ENCODE data around the gene LPCAT2. TPM values are rescaled to one million over a fixed set of nuclear protein-coding genes. Genes with fewer than 3 reads are reported as not detected.
A peak's percentile ranks its signal among the peaks of the same experiment; 100 is the strongest.

The LPCAT2 gene, protein sequence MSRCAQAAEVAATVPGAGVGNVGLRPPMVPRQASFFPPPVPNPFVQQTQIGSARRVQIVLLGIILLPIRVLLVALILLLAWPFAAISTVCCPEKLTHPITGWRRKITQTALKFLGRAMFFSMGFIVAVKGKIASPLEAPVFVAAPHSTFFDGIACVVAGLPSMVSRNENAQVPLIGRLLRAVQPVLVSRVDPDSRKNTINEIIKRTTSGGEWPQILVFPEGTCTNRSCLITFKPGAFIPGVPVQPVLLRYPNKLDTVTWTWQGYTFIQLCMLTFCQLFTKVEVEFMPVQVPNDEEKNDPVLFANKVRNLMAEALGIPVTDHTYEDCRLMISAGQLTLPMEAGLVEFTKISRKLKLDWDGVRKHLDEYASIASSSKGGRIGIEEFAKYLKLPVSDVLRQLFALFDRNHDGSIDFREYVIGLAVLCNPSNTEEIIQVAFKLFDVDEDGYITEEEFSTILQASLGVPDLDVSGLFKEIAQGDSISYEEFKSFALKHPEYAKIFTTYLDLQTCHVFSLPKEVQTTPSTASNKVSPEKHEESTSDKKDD
- polyA plus RNA-seq (2011; rRNA removed) (10.5 and 20.6 TPM in 2 replicates), polyA minus RNA-seq (2011; rRNA and poly(A)+ RNA removed) (8.4 and 13.4 TPM in 2 replicates)

DNA sequence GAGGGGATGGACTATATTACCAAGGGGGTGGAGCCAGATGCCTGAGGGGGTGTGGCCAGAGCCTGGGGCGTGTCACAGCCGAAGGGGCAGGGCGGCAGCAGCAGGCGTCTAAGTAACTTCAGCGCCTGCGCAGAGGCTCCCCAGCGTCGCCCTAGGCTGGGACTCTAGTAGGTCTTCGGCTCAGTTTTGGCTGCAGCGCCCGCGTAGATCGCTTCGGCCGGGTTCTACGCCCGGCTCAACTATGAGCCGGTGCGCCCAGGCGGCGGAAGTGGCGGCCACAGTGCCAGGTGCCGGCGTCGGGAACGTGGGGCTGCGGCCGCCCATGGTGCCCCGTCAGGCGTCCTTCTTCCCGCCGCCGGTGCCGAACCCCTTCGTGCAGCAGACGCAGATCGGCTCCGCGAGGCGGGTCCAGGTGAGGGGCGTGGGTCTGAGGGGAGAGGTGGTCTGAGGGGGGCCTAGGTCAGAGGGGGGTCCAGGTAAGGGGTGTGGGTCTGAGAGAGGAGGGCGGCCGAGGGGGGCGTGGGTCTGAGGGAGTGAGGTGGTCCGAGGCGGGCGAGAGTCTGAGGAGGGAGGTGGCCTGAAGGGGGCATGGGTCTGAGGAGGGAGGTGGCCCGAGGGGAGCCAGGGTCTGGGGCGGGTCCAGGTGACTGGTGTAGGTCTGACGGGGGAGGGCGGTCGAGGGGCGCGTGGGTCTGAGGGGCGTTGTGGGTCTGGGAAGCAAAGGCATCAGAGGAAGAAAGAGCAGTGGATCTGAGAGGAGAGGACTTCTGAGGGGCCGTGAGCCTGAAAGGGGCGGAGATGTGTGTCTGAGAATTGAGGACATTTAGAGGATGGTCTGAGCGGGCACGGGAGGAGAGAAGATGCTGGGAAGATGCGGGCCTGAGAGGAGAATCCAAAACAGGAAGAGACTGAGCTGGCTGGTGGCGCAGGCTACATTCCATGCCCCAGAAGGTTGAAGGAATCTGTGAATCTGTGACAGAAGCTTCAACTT lies at the start of gene LPCAT2:
TSS of gene LPCAT2 (plus strand) at position 132 of the 991 bp plus-strand sequence. CDS start at position 242, 110 bp downstream.
- ChIA-PET CTCF (interaction anchor here (0.6 to 2.2 kb wide), 7 partner anchors 7 to 192 kb away, joined by 3 to 19 read pairs (median 3); no protein-coding TSS in a partner anchor), POLR2A (interaction anchor here (0.6 to 1.0 kb wide), 3 partner anchors 10 to 58 kb away, joined by 3 to 5 read pairs (median 3); no protein-coding TSS in a partner anchor)
- Histone ChIP-seq H3K27ac (ENCODE audit: low read depth, low read length) (no peak within 1 kb of the TSS), H3K4me3 (ENCODE audit: low read depth, low read length) (peak within 1 kb of the TSS; percentile 70), H3K27me3 (ENCODE audit: control insufficient read depth, insufficient read depth, low read length) (no peaks in the 10 kb centered on the region), H3K9me3 (ENCODE audit: control insufficient read depth, insufficient read depth, low read length) (no peaks in the 10 kb centered on the region; the same call in 1 of the 2 replicates)
- peak; percentile 67 for DNase-seq (ENCODE audit: low read depth, low spot score)
- TF ChIP-seq, protein P1, sequence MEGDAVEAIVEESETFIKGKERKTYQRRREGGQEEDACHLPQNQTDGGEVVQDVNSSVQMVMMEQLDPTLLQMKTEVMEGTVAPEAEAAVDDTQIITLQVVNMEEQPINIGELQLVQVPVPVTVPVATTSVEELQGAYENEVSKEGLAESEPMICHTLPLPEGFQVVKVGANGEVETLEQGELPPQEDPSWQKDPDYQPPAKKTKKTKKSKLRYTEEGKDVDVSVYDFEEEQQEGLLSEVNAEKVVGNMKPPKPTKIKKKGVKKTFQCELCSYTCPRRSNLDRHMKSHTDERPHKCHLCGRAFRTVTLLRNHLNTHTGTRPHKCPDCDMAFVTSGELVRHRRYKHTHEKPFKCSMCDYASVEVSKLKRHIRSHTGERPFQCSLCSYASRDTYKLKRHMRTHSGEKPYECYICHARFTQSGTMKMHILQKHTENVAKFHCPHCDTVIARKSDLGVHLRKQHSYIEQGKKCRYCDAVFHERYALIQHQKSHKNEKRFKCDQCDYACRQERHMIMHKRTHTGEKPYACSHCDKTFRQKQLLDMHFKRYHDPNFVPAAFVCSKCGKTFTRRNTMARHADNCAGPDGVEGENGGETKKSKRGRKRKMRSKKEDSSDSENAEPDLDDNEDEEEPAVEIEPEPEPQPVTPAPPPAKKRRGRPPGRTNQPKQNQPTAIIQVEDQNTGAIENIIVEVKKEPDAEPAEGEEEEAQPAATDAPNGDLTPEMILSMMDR (IDR thresholded peaks at IDR 0.05; ENCODE audit: low read depth, low read length): no peak

DNA sequence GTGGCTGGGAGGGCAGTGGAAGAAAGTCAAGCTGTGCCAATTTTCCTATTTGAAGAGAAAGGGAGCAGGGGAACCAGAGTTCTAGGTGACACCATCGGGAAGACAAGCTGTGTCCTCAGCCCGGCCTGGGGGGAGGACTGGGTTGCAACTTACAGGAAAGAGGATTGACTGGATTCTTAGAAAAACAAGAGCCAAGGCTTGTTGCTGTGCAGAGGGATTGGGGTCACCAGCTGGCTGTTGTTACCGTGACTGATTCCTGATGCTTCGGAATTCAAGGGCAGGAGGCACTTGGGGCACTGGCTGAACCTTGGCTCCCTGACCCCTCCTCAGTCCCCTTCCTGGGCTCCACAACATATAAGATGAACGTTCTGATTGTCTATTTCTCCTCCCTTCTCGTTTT lies 46.6 kb upstream of the LPCAT2 start:
- H3K27me3 ChIP-seq (ENCODE audit: control insufficient read depth, insufficient read depth, low read length): peaks cover 5% of the 10 kb centered on the region
- no peak for DNase-seq (ENCODE audit: low read depth, low spot score)
- H3K4me3 ChIP-seq (ENCODE audit: low read depth, low read length): no peak overlapping the region
- CTCF ChIA-PET: interaction anchor here (0.5 to 12.0 kb wide), 3 partner anchors 9 to 242 kb away, joined by 4 to 542 read pairs (median 252); no protein-coding TSS in a partner anchor
- H3K27ac ChIP-seq (ENCODE audit: low read depth, low read length): no peak overlapping the region
- POLR2A ChIA-PET: no interaction called here
- no peaks in the 10 kb centered on the region for H3K9me3 ChIP-seq (ENCODE audit: control insufficient read depth, insufficient read depth, low read length)
- TF ChIP-seq, protein P1 (IDR thresholded peaks at IDR 0.05; ENCODE audit: low read depth, low read length): no peak

DNA sequence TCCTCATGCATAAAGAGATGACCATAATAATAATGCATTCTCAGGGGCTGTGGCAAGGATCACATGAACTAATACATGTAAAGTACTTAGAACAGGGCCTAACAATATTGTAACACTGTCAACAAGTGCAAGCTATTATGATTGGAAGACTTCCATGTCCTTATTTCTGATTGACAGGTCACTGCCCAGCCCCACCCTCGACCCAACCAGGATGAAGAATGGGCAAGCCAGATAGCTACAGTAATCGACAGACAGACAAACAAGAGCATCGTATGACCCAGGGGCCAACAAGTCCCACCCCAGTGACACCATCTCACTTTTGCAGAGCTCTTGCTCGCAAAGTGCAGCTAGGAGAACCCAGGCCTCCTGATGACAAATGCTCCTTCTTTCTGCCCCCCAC lies 44.5 kb upstream of the LPCAT2 start:
- H3K27me3 ChIP-seq (ENCODE audit: control insufficient read depth, insufficient read depth, low read length): peaks cover 2% of the 10 kb centered on the region
- no peak overlapping the region for H3K27ac ChIP-seq (ENCODE audit: low read depth, low read length)
- CTCF ChIA-PET: interaction anchor here (0.6 to 12.0 kb wide), 67 partner anchors 8 to 1915 kb away, joined by 3 to 542 read pairs (median 6); partner anchors contain the start of genes CAPNS2, CES1 and LPCAT2
- POLR2A ChIA-PET: interaction anchor here (0.6 to 1.2 kb wide), 2 partner anchors 16 to 38 kb away, joined by 3 to 4 read pairs; no protein-coding TSS in a partner anchor
- no peak for DNase-seq (ENCODE audit: low read depth, low spot score)
- TF ChIP-seq, protein P1 (IDR thresholded peaks at IDR 0.05; ENCODE audit: low read depth, low read length): no peak
- H3K9me3 ChIP-seq (ENCODE audit: control insufficient read depth, insufficient read depth, low read length): no peaks in the 10 kb centered on the region
- H3K4me3 ChIP-seq (ENCODE audit: low read depth, low read length): no peak overlapping the region

DNA sequence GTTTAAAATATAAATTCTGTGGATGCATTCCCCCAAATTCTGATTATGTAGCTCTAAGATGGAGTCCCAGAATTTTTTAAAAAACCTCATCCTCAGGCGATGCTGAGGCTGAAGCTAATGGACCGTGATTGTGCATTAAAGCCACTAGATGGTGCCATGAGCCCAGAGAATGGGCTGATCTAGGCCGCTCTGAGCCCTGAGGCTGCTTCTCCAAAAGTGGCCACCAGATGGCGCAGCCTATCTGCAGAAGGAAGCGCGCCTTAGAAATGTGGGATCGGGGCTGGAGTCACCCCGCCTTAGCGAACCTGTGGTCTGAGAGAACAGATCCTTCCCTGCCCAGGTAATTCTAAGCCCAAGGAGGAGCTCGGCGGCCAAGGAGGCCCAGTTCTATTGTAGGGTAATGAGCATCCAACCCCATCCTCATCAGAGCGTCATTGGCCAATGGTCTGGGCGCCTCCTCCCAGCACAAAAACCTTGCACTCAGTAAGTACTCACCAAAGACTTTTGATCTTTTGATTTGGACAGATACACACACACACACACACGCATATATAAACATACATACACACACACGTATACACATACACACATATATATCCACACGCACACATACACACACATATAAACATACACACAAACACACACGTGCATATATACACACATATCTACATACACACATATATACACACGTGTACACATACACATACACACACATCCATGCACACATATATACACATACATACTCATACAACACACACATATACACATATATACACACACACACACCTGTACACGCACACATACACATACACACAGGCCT lies 43.6 kb upstream of the LPCAT2 start:
- H3K9me3 ChIP-seq (ENCODE audit: control insufficient read depth, insufficient read depth, low read length): no peaks in the 10 kb centered on the region
- DNase-seq (ENCODE audit: low read depth, low spot score): peak; percentile 72
- POLR2A ChIA-PET: interaction anchor here (0.6 to 1.2 kb wide), 2 partner anchors 15 to 37 kb away, joined by 3 to 4 read pairs; no protein-coding TSS in a partner anchor

More for the DNA sequence above, 43.6 kb upstream of the LPCAT2 start:
- CTCF ChIA-PET: interaction anchor here (0.6 to 12.0 kb wide), 78 partner anchors 9 to 1916 kb away, joined by 3 to 542 read pairs (median 5); partner anchors contain the start of genes CAPNS2, CES1 and LPCAT2
- TF ChIP-seq, protein P1 (IDR thresholded peaks at IDR 0.05; ENCODE audit: low read depth, low read length): peak; percentile 99
- no peak overlapping the region for H3K27ac ChIP-seq (ENCODE audit: low read depth, low read length)
- peak overlapping the region; percentile 29; the same call in 1 of the 2 replicates for H3K4me3 ChIP-seq (ENCODE audit: low read depth, low read length)
- no peaks in the 10 kb centered on the region for H3K27me3 ChIP-seq (ENCODE audit: control insufficient read depth, insufficient read depth, low read length)

Measured in AG04450 (cell line).